Measurements from ENCODE around the gene SSH3.

GRCh38 chr11:67345247-67345919, 42.1 kb downstream of the SSH3 start:
- TF ChIP-seq CTCF (IDR thresholded peaks at IDR 0.05) (no peak), POLR2A (IDR thresholded peaks at IDR 0.05) (no peak)

All from breast epithelium (tissue), 3 donors.